K562 (cell line): Measurements from ENCODE around the gene INCENP. TPM values are rescaled to one million over a fixed set of nuclear protein-coding genes. Genes with fewer than 3 reads are reported as not detected.

Source experiments
- BRF1 ChIP-seq: IDR thresholded peaks from 3 replicates; pipeline ENCODE4 v1.6.1; 2011; ENCODE audit warnings: borderline replicate concordance, mild to moderate bottlenecking; ENCODE audit not compliant: insufficient read length; ENCODE audit errors: extremely low read depth
- CCAR2 ChIP-seq: fragments of 200-400 bp; formaldehyde crosslinking; IDR thresholded peaks from 2 replicates; pipeline ENCODE4 v1.6.1; 2017; ENCODE audit warnings: mild to moderate bottlenecking, low read depth, low read length
- CREM ChIP-seq: IDR thresholded peaks from 2 replicates; pipeline ENCODE4 v1.6.1; 2014; ENCODE audit warnings: antibody characterized with exemption, low read depth
- EP300 ChIP-seq: IDR thresholded peaks from 2 replicates; pipeline ENCODE4 v1.6.1; 2012; ENCODE audit warnings: low read length, improper control_type of control experiment
- HNRNPH1 ChIP-seq: fragments of 200-400 bp; formaldehyde crosslinking; optimal IDR thresholded peaks from 2 replicates; pipeline ENCODE3; 2017; ENCODE audit warnings: low read depth, mild to moderate bottlenecking, low read length, moderate library complexity
- KLF10 ChIP-seq: fragments of 250-450 bp; sonication (Bioruptor Pico); IDR thresholded peaks from 2 replicates; pipeline ENCODE4 v1.6.1; 2021; ENCODE audit warnings: matching md5 sums
- NBN ChIP-seq: fragments of 450-650 bp; IDR thresholded peaks from 2 replicates; pipeline ENCODE4 v1.6.1; 2016; ENCODE audit warnings: low read depth, mild to moderate bottlenecking
- RAD51 ChIP-seq: fragments of 450-650 bp; IDR thresholded peaks from 2 replicates; pipeline ENCODE4 v1.7.1; 2016; ENCODE audit warnings: low read depth, mild to moderate bottlenecking, borderline replicate concordance
- SIX5 ChIP-seq, 2 experiments: IDR thresholded peaks; 2 replicates each; pipeline ENCODE4 v1.6.1; 2011; ENCODE audit warnings: low read length in 2 of 2, borderline replicate concordance in 1 of 2, low read depth in 1 of 2, mild to moderate bottlenecking in 1 of 2, moderate library complexity in 1 of 2; ENCODE audit not compliant: insufficient read depth in 1 of 2
- SP2 ChIP-seq: IDR thresholded peaks from 2 replicates; pipeline ENCODE4 v1.6.1; 2011; ENCODE audit warnings: mild to moderate bottlenecking, low read depth, low read length, moderate library complexity; ENCODE audit not compliant: poor library complexity, severe bottlenecking; ENCODE audit errors: extremely low read depth
- TCF7L2 ChIP-seq: fragments of 150-350 bp; IDR thresholded peaks from 2 replicates; pipeline ENCODE4 v1.6.1; 2016; ENCODE audit warnings: low read depth, mild to moderate bottlenecking, low read length, moderate library complexity
- YBX1 ChIP-seq: fragments of 450-650 bp; IDR thresholded peaks from 2 replicates; pipeline ENCODE4 v1.7.1; 2016; ENCODE audit warnings: mild to moderate bottlenecking
- ZFX ChIP-seq: sonication (generic); formaldehyde crosslinking; IDR thresholded peaks from 2 replicates; pipeline ENCODE4 v1.8.0; 2022; ENCODE audit warnings: mild to moderate bottlenecking, missing genetic modification reagents, moderate library complexity
- ZNF311 ChIP-seq: fragments of 250-450 bp; sonication (Bioruptor Pico); IDR thresholded peaks from 2 replicates; pipeline ENCODE4 v1.4.0; 2020; ENCODE audit warnings: mild to moderate bottlenecking, moderate library complexity
- polyA plus RNA-seq, 8 experiments: library from polyadenylated mRNA; depleted of rRNA in 4 of 8; stranded (reverse) in 5 of 8; unstranded in 3 of 8; fragments of >200 nt; fragmentation: Nextera tagmentation in 2 of 8; fragmentation: Illumina TruSeq in 1 of 8; extraction: Ambion mirVana in 2 of 8; extraction: Trizol in 1 of 8; gene quantifications; 2 replicates each; pipeline versions ENCODE4 v1.2.1 to v1.2.3, GENCODE V29; 2011 to 2014; ENCODE audit warnings: inconsistent platforms in 1 of 8, missing spikeins in 1 of 8
- total RNA-seq, 7 experiments: library from RNA; depleted of rRNA in 6 of 7; stranded (reverse); fragments of >200 nt in 6 of 7; fragmentation: Illumina TruSeq in 2 of 7; extraction: Trizol in 2 of 7; gene quantifications; 2 replicates each; pipeline versions ENCODE4 v1.2.1 to v1.2.3, GENCODE V29; 2011 to 2021; ENCODE audit warnings: low replicate concordance in 1 of 7
- TF ChIP-seq, protein P1 (sequence below): fragments of 250-450 bp; sonication (Bioruptor Pico); IDR thresholded peaks from 2 replicates; pipeline ENCODE4 v1.4.0; 2020; ENCODE audit warnings: borderline replicate concordance
- TF ChIP-seq, protein P2 (sequence below): fragments of 200-800 bp; sonication (Bioruptor generic); IDR thresholded peaks from 2 replicates; pipeline ENCODE4 v1.6.1; 2017; ENCODE audit warnings: missing genetic modification characterization, missing compliant biosample characterization
- TF ChIP-seq, protein P3 (sequence below): fragments of 450-650 bp; IDR thresholded peaks from 2 replicates; pipeline ENCODE4 v1.6.1; 2014; ENCODE audit warnings: low read depth, mild to moderate bottlenecking, moderate library complexity, borderline replicate concordance
- TF ChIP-seq, protein P4 (sequence below): fragments of 450-650 bp; conservative IDR thresholded peaks from 2 replicates; pipeline ENCODE4 v1.6.1; 2016; ENCODE audit warnings: missing genetic modification characterization, low read depth, mild to moderate bottlenecking, control low read depth, missing compliant biosample characterization
- TF ChIP-seq, protein P5 (sequence below): IDR thresholded peaks from 3 replicates; pipeline ENCODE4 v1.6.1; 2011; ENCODE audit warnings: borderline replicate concordance, mild to moderate bottlenecking, moderate library complexity; ENCODE audit not compliant: insufficient read length; ENCODE audit errors: extremely low read depth

Gene INCENP
- total and polyA plus RNA-seq, 9 of the 15 experiments (the other 6 are each of a cell fraction or from before 2014, with no cell fraction given) = 1.1 to 97.9 (median 28.2) TPM

DNA sequence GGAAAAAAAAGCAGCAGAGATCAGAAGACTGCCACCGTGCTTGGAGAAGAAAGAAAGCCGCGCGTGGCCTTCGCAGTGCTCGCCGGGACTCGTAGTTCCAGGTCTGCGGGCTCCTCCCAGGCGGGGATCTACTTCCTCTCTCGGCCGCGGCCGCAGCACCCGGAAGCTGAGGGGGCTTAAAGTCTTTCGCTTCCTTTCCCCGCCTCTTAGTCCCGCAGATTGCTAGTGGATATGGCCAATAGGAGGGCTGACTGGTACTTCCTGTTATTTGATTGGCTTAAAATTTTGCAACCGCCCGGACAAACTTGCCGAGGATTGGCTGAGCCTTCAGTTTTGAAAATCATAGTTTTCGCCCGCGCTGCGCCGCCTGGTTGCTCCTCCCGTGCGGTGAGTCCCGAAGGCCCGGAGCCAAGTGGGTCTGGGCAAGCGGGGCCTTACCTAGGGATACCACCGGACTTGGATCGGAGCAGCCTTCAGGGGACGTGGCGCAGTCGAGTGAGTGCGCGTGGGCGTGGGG lies at the start of gene INCENP (continued):
- TF ChIP-seq TCF7L2 (peak; percentile 33; the same call in 1 of the 2 replicates), EP300 (no peak), SP2 (peak; percentile 56), CCAR2 (no peak), RAD51 (no peak), HNRNPH1 (no peak), ZNF311 (CRISPR knock-in tag) (no peak), CREM (peak; percentile 70), ZFX (CRISPR knock-in tag) (peak; percentile 79), YBX1 (no peak), KLF10 (no peak), SIX5 (IDR thresholded peaks at IDR 0.05; ENCODE audit: borderline replicate concordance in 1 of 2, insufficient read depth in 1 of 2, low read depth in 1 of 2, low read length in 2 of 2) (peak; percentile 63 to 66; a peak in 3 of 4 replicates), NBN (no peak), BRF1 (no peak)
- TF ChIP-seq, protein P1, sequence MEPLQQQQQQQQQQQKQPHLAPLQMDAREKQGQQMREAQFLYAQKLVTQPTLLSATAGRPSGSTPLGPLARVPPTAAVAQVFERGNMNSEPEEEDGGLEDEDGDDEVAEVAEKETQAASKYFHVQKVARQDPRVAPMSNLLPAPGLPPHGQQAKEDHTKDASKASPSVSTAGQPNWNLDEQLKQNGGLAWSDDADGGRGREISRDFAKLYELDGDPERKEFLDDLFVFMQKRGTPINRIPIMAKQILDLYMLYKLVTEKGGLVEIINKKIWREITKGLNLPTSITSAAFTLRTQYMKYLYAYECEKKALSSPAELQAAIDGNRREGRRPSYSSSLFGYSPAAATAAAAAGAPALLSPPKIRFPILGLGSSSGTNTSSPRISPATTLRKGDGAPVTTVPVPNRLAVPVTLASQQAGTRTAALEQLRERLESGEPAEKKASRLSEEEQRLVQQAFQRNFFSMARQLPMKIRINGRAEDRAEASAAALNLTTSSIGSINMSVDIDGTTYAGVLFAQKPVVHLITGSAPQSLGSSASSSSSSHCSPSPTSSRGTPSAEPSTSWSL = no peak
- TF ChIP-seq, protein P2, sequence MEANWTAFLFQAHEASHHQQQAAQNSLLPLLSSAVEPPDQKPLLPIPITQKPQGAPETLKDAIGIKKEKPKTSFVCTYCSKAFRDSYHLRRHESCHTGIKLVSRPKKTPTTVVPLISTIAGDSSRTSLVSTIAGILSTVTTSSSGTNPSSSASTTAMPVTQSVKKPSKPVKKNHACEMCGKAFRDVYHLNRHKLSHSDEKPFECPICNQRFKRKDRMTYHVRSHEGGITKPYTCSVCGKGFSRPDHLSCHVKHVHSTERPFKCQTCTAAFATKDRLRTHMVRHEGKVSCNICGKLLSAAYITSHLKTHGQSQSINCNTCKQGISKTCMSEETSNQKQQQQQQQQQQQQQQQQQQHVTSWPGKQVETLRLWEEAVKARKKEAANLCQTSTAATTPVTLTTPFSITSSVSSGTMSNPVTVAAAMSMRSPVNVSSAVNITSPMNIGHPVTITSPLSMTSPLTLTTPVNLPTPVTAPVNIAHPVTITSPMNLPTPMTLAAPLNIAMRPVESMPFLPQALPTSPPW (CRISPR knock-in tag) = peak; percentile 72
- TF ChIP-seq, protein P3, sequence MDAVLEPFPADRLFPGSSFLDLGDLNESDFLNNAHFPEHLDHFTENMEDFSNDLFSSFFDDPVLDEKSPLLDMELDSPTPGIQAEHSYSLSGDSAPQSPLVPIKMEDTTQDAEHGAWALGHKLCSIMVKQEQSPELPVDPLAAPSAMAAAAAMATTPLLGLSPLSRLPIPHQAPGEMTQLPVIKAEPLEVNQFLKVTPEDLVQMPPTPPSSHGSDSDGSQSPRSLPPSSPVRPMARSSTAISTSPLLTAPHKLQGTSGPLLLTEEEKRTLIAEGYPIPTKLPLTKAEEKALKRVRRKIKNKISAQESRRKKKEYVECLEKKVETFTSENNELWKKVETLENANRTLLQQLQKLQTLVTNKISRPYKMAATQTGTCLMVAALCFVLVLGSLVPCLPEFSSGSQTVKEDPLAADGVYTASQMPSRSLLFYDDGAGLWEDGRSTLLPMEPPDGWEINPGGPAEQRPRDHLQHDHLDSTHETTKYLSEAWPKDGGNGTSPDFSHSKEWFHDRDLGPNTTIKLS = peak; percentile 81
- TF ChIP-seq, protein P4, sequence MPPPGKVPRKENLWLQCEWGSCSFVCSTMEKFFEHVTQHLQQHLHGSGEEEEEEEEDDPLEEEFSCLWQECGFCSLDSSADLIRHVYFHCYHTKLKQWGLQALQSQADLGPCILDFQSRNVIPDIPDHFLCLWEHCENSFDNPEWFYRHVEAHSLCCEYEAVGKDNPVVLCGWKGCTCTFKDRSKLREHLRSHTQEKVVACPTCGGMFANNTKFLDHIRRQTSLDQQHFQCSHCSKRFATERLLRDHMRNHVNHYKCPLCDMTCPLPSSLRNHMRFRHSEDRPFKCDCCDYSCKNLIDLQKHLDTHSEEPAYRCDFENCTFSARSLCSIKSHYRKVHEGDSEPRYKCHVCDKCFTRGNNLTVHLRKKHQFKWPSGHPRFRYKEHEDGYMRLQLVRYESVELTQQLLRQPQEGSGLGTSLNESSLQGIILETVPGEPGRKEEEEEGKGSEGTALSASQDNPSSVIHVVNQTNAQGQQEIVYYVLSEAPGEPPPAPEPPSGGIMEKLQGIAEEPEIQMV (tag) = no peak
- TF ChIP-seq, protein P5, sequence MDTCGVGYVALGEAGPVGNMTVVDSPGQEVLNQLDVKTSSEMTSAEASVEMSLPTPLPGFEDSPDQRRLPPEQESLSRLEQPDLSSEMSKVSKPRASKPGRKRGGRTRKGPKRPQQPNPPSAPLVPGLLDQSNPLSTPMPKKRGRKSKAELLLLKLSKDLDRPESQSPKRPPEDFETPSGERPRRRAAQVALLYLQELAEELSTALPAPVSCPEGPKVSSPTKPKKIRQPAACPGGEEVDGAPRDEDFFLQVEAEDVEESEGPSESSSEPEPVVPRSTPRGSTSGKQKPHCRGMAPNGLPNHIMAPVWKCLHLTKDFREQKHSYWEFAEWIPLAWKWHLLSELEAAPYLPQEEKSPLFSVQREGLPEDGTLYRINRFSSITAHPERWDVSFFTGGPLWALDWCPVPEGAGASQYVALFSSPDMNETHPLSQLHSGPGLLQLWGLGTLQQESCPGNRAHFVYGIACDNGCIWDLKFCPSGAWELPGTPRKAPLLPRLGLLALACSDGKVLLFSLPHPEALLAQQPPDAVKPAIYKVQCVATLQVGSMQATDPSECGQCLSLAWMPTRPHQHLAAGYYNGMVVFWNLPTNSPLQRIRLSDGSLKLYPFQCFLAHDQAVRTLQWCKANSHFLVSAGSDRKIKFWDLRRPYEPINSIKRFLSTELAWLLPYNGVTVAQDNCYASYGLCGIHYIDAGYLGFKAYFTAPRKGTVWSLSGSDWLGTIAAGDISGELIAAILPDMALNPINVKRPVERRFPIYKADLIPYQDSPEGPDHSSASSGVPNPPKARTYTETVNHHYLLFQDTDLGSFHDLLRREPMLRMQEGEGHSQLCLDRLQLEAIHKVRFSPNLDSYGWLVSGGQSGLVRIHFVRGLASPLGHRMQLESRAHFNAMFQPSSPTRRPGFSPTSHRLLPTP = no peak
